ENCODE data around the gene G3BP1.

DNA sequence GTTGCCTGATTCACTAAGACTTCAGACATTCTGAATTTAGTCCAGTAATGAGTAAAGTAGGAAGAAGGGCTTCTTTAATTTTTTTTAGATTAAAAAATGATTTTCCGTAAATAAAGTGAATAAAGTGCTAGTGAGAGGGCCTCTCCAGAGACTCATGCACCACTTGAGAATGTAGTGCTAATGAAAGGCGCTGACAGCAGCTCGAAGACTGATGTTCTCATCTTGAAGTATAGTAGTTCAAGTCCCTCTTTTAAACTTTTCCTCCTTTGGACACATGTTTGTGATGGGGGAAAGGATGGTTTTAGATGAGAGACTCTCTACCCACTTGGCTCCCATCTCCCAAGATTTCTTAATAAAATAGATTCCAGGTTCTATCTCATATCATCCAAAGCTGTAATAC lies 48.5 kb downstream of the G3BP1 start:
- TF ChIP-seq, protein P1, sequence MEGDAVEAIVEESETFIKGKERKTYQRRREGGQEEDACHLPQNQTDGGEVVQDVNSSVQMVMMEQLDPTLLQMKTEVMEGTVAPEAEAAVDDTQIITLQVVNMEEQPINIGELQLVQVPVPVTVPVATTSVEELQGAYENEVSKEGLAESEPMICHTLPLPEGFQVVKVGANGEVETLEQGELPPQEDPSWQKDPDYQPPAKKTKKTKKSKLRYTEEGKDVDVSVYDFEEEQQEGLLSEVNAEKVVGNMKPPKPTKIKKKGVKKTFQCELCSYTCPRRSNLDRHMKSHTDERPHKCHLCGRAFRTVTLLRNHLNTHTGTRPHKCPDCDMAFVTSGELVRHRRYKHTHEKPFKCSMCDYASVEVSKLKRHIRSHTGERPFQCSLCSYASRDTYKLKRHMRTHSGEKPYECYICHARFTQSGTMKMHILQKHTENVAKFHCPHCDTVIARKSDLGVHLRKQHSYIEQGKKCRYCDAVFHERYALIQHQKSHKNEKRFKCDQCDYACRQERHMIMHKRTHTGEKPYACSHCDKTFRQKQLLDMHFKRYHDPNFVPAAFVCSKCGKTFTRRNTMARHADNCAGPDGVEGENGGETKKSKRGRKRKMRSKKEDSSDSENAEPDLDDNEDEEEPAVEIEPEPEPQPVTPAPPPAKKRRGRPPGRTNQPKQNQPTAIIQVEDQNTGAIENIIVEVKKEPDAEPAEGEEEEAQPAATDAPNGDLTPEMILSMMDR (conservative IDR thresholded peaks at IDR 0.05; ENCODE audit: low read depth, low read length), result no peak
- TF ChIP-seq EZH2 (IDR thresholded peaks at IDR 0.05; ENCODE audit: low read length, unreplicated experiment), result no peak

Measured in PC-3 (cell line).